ENCODE measurements around the gene ARID3B.

GRCh38 chr15:74592222-74592621 is 51.2 kb downstream of the ARID3B start:
- no peak for TF ChIP-seq CTCF (IDR thresholded peaks at IDR 0.05)
- TF ChIP-seq POLR2A (IDR thresholded peaks at IDR 0.05): no peak

Data from adrenal gland (tissue), 5 donors.